A673 (cell line): Measurements from ENCODE around the gene PLK2. TPM values are rescaled to one million over a fixed set of nuclear protein-coding genes. Genes with fewer than 3 reads are reported as not detected.
A peak's percentile ranks its signal among the peaks of the same experiment; 100 is the strongest.

ENCODE experiments used
- BruUV-seq: library from RNA; stranded (reverse); fragments of 400-500 nt; replicated peaks from 2 replicates; lab custom pipeline; 2021; lab: Mats Ljungman, UMichigan
- CTCF ChIA-PET: fragments of 300-600 bp; sonication (Branson Sonifier 250); formaldehyde crosslinking; loops from one replicate; lab custom pipeline; 2022; ENCODE audit warnings: antibody characterized with exemption; lab: Charles Lee
- POLR2A ChIA-PET: fragments of 300-600 bp; sonication (Branson Sonifier 250); formaldehyde crosslinking; loops from one replicate; lab custom pipeline; 2022; ENCODE audit warnings: antibody characterized with exemption; ENCODE audit not compliant: low non-redundant PET; lab: Charles Lee
- DNase-seq: peaks from one replicate; pipeline ENCODE4 v3.0.0-alpha.2; 2015; ENCODE audit warnings: low spot score
- H3K27ac ChIP-seq: fragments of 200-600 bp; sonication (generic); 2 replicates; pipeline ENCODE4 v1.5.1; 2016; ENCODE audit warnings: mixed run types, low read depth, mild to moderate bottlenecking, mixed read lengths, antibody characterized with exemption, low read length; ENCODE audit not compliant: poor library complexity, severe bottlenecking
- H3K27me3 ChIP-seq: fragments of 200-600 bp; sonication (generic); replicated peaks from 2 replicates; pipeline ENCODE4 v1.6.1; 2017; ENCODE audit warnings: mixed run types, low read depth, mild to moderate bottlenecking, mixed read lengths, antibody characterized with exemption, low read length; ENCODE audit not compliant: insufficient read depth, poor library complexity
- H3K36me3 ChIP-seq: fragments of 200-600 bp; sonication (generic); 2 replicates; pipeline ENCODE4 v1.6.1; 2016; ENCODE audit warnings: mixed run types, mild to moderate bottlenecking, mixed read lengths, antibody characterized with exemption, low read length; ENCODE audit not compliant: insufficient read depth, poor library complexity, severe bottlenecking
- H3K4me1 ChIP-seq: fragments of 200-600 bp; sonication (generic); 2 replicates; pipeline ENCODE4 v1.6.1; 2017; ENCODE audit warnings: mixed run types, mild to moderate bottlenecking, mixed read lengths, antibody characterized with exemption, low read length; ENCODE audit not compliant: insufficient read depth, poor library complexity, severe bottlenecking
- H3K4me3 ChIP-seq: fragments of 200-600 bp; sonication (generic); 2 replicates; pipeline ENCODE4 v1.5.1; 2016; ENCODE audit warnings: low read depth, mixed run types, mild to moderate bottlenecking, mixed read lengths, low read length; ENCODE audit not compliant: poor library complexity, severe bottlenecking
- H3K9me3 ChIP-seq: fragments of 200-600 bp; sonication (generic); 2 replicates; pipeline ENCODE4 v1.6.1; 2016; ENCODE audit warnings: mixed run types, low read depth, mild to moderate bottlenecking, mixed read lengths, antibody characterized with exemption, low read length; ENCODE audit not compliant: poor library complexity, severe bottlenecking
- EZH2 ChIP-seq: fragments of 200-600 bp; sonication (generic); IDR thresholded peaks from 2 replicates; pipeline ENCODE4 v1.6.1; 2017; ENCODE audit warnings: borderline replicate concordance, low read depth, mild to moderate bottlenecking, mixed read lengths, antibody characterized with exemption, low read length; ENCODE audit not compliant: poor library complexity, severe bottlenecking
- intact Hi-C: fragments of 100-400 bp; cut with micrococcal nuclease; formaldehyde crosslinking; loops from one replicate; pipeline ENCODE4 v1.10.0; 2022; ENCODE audit not compliant: unreplicated experiment
- total RNA-seq: library from RNA; stranded (reverse); gene quantifications from 2 replicates; pipeline ENCODE4 v1.2.3, GENCODE V29; 2021
- TF ChIP-seq, protein P1 (sequence below): fragments of 300-800, 200-600 bp; sonication (generic); conservative IDR thresholded peaks from 2 replicates; pipeline ENCODE4 v1.5.1; 2017; ENCODE audit warnings: low read depth, mild to moderate bottlenecking, antibody characterized with exemption, low read length, moderate library complexity, mixed read lengths

Gene PLK2
- total RNA-seq, 1 experiment from 2014 or later = 4.2 TPM

DNA sequence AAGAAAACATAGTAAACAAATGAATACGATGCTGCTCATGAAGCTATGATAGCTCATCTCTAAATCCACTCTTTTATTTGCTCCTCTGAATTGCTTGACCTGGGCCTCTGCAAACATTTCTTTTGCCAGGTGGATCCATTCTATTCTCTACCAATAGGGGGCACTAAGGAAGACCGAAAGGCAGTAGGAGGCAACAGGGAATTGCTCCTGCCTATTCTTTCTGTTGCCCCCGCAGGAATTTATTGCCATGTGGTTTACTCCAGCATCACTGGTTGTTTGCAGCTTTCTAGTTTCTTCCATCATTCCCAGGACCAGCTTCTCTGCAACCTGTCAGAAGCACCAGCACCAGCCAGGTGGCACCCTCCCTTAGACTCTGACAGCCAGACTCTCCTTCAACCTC lies 36.6 kb upstream of the PLK2 start:
- H3K36me3 ChIP-seq = no peaks in the 10 kb centered on the region
- no peak overlapping the region for H3K4me3 ChIP-seq
- CTCF ChIA-PET = no interaction called here
- H3K27ac ChIP-seq = no peak overlapping the region
- H3K27me3 ChIP-seq = no peaks in the 10 kb centered on the region
- H3K9me3 ChIP-seq = no peaks in the 10 kb centered on the region
- H3K4me1 ChIP-seq = no peaks in the 10 kb centered on the region
- no peak for DNase-seq
- intact Hi-C loops = loop anchor here (5.0 to 10.0 kb wide), 2 partner anchors 248 to 316 kb away; no protein-coding TSS in a partner anchor
- TF ChIP-seq, protein P1, sequence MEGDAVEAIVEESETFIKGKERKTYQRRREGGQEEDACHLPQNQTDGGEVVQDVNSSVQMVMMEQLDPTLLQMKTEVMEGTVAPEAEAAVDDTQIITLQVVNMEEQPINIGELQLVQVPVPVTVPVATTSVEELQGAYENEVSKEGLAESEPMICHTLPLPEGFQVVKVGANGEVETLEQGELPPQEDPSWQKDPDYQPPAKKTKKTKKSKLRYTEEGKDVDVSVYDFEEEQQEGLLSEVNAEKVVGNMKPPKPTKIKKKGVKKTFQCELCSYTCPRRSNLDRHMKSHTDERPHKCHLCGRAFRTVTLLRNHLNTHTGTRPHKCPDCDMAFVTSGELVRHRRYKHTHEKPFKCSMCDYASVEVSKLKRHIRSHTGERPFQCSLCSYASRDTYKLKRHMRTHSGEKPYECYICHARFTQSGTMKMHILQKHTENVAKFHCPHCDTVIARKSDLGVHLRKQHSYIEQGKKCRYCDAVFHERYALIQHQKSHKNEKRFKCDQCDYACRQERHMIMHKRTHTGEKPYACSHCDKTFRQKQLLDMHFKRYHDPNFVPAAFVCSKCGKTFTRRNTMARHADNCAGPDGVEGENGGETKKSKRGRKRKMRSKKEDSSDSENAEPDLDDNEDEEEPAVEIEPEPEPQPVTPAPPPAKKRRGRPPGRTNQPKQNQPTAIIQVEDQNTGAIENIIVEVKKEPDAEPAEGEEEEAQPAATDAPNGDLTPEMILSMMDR = peak; percentile 51
- no peak for TF ChIP-seq EZH2
- POLR2A ChIA-PET = no interaction called here
- no TSS peak for BruUV-seq

DNA sequence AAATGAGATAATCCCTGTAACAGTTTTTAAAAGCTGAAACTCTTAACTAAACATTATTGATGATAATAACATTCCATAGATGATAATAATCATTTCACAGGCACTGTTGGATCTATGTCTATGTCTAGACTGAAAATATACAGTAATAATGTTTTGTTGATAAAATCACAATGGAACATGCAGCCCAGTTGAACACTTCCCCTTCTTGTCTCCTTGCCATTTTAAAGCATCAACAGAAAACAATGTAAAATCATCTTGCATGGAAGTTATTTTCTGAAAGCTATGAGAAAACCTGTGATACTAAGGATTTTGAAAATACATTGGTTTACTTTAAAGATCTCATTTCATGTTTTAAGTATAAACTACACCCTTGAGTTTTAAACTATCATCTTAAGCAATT lies 33.3 kb upstream of the PLK2 start:
- Histone ChIP-seq H3K36me3 (no peaks in the 10 kb centered on the region), H3K27ac (no peak overlapping the region), H3K9me3 (no peaks in the 10 kb centered on the region), H3K27me3 (no peaks in the 10 kb centered on the region), H3K4me1 (no peaks in the 10 kb centered on the region), H3K4me3 (no peak overlapping the region)
- ChIA-PET CTCF (no interaction called here), POLR2A (no interaction called here)
- TF ChIP-seq, protein P1 = no peak
- TF ChIP-seq EZH2 = no peak
- no TSS peak for BruUV-seq
- intact Hi-C loops = loop anchor here (10.0 kb wide), 1 partner anchor 252 kb away; no protein-coding TSS in a partner anchor
- no peak for DNase-seq

DNA sequence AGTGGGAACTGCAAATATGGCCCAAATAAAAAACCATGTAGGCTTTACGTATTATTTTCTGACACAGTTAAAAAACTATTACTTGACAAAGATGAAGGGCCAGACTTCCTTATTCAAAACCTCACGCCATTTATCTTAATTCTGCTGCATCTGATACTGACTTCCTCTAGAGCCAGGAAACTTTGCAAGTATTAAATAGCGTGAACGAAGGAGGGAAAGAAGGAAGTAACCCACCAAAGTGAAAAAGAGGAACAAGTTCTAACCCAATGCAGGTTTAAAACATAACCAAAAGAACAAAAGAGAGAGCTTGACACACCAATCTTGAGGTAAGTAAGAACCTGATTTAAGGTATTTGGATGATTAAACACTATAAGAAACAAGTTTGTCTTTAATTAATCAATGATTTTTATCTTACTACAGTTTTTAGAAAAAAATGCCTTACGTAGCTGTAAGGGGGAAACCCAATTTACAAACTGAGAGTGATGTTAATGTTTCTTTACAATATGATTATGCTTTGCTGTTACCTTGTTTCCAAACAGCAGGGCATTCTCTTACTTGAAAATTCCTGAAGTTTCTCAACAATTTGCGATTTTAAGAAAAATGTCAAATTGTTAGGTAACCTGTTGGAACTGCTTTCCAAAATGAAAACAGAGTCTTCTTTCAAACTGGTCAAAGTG lies 31.5 kb upstream of the PLK2 start, which contains the start of gene GAPT:
Gene GAPT (plus strand): TSS at position 220 of the 677 bp plus-strand sequence. CDS start 3,102 bp downstream, outside the sequence.
- Histone ChIP-seq H3K4me1 (no peaks in the 10 kb centered on the region), H3K36me3 (no peaks in the 10 kb centered on the region), H3K9me3 (no peaks in the 10 kb centered on the region), H3K27ac (no peak within 1 kb of the TSS), H3K4me3 (no peak within 1 kb of the TSS), H3K27me3 (no peaks in the 10 kb centered on the region)
- CTCF ChIA-PET = no interaction called here
- no TSS peak for BruUV-seq
- TF ChIP-seq, protein P1 = no peak
- no peak for TF ChIP-seq EZH2
- DNase-seq = no peak
- POLR2A ChIA-PET = no interaction called here
- intact Hi-C loops = loop anchor here (10.0 kb wide), 1 partner anchor 253 kb away; no protein-coding TSS in a partner anchor
